Chondrocyte (in vitro differentiated cells): Measurements from ENCODE around the gene MORC2. TPM values are rescaled to one million over a fixed set of nuclear protein-coding genes. Genes with fewer than 3 reads are reported as not detected.

Source experiments
- DNase-seq: peaks from one replicate; pipeline ENCODE4 v3.0.0; 2021; ENCODE audit warnings: mixed read lengths, low spot score
- H3K27ac Mint-ChIP-seq: one replicate; pipeline ENCODE4 v1.8.0; 2021; ENCODE audit warnings: mild to moderate bottlenecking, moderate library complexity, mixed read lengths; ENCODE audit not compliant: unreplicated experiment
- H3K27me3 Mint-ChIP-seq: 2 replicates; pipeline ENCODE4 v1.8.0; 2021; ENCODE audit warnings: low read depth, mixed read lengths
- H3K36me3 Mint-ChIP-seq: 2 replicates; pipeline ENCODE4 v1.8.0; 2021; ENCODE audit warnings: low read depth, mixed read lengths
- H3K4me1 Mint-ChIP-seq: 2 replicates; pipeline ENCODE4 v1.8.0; 2021; ENCODE audit warnings: low read depth, mild to moderate bottlenecking, mixed read lengths
- H3K4me3 Mint-ChIP-seq: one replicate; pipeline ENCODE4 v1.8.0; 2021; ENCODE audit warnings: mild to moderate bottlenecking, moderate library complexity, mixed read lengths; ENCODE audit not compliant: unreplicated experiment
- H3K9me3 Mint-ChIP-seq: 2 replicates; pipeline ENCODE4 v1.8.0; 2021; ENCODE audit warnings: low read depth, mixed read lengths
- CTCF ChIP-seq: fragments of 200-600 bp; sonication (generic); IDR thresholded peaks from 2 replicates; pipeline ENCODE4 v1.5.0; 2021; ENCODE audit warnings: antibody characterized with exemption, mild to moderate bottlenecking, moderate library complexity
- total RNA-seq: library from RNA; stranded (reverse); gene quantifications from 3 replicates; pipeline ENCODE4 v1.2.1, GENCODE V29; 2021

The MORC2 gene
- total RNA-seq, 1 donor from 2014 or later, result 29.6 TPM

GRCh38 chr22:30910358-30910757 lies 58.2 kb downstream of the MORC2 start:
- Mint-ChIP-seq H3K4me3 (no peak overlapping the region), H3K36me3 (peaks cover 3% of the 10 kb centered on the region), H3K27ac (no peak overlapping the region), H3K9me3 (peaks cover under 1% of the 10 kb centered on the region), H3K27me3 (no peaks in the 10 kb centered on the region), H3K4me1 (no peaks in the 10 kb centered on the region)
- TF ChIP-seq CTCF, result no peak
- no peak for DNase-seq

GRCh38 chr22:30909306-30909705 lies 59.3 kb downstream of the MORC2 start:
- no peak for DNase-seq
- no peak overlapping the region for H3K27ac Mint-ChIP-seq
- no peak for TF ChIP-seq CTCF
- no peak overlapping the region for H3K4me3 Mint-ChIP-seq
- H3K36me3 Mint-ChIP-seq, result peaks cover 3% of the 10 kb centered on the region
- no peaks in the 10 kb centered on the region for H3K9me3 Mint-ChIP-seq
- no peaks in the 10 kb centered on the region for H3K27me3 Mint-ChIP-seq
- no peaks in the 10 kb centered on the region for H3K4me1 Mint-ChIP-seq

- H3K4me1 Mint-ChIP-seq, result no peaks in the 10 kb centered on the region
- no peaks in the 10 kb centered on the region for H3K27me3 Mint-ChIP-seq
- no peak for TF ChIP-seq CTCF
- H3K27ac Mint-ChIP-seq, result no peak overlapping the region
- no peak for DNase-seq
- peaks cover 9% of the 10 kb centered on the region for H3K36me3 Mint-ChIP-seq
- H3K4me3 Mint-ChIP-seq, result no peak overlapping the region
- no peaks in the 10 kb centered on the region for H3K9me3 Mint-ChIP-seq
These were observed 60.5 kb downstream of the MORC2 start for GRCh38 chr22:30908051-30908461.

GRCh38 chr22:30906946-30907345 lies 61.6 kb downstream of the MORC2 start:
- no peak for DNase-seq
- Mint-ChIP-seq H3K27ac (no peak overlapping the region), H3K27me3 (no peaks in the 10 kb centered on the region), H3K9me3 (no peaks in the 10 kb centered on the region), H3K4me1 (no peaks in the 10 kb centered on the region), H3K4me3 (no peak overlapping the region), H3K36me3 (peaks cover 16% of the 10 kb centered on the region)
- no peak for TF ChIP-seq CTCF

- DNase-seq, result no peak
- Mint-ChIP-seq H3K27me3 (no peaks in the 10 kb centered on the region), H3K4me1 (no peaks in the 10 kb centered on the region), H3K36me3 (peaks cover 18% of the 10 kb centered on the region), H3K9me3 (peaks cover 2% of the 10 kb centered on the region), H3K27ac (no peak overlapping the region), H3K4me3 (no peak overlapping the region)
- no peak for TF ChIP-seq CTCF
These were observed 62.2 kb downstream of the MORC2 start for GRCh38 chr22:30906411-30906810.
